Measurements from ENCODE around the gene PDE4B. TPM values are rescaled to one million over a fixed set of nuclear protein-coding genes. Genes with fewer than 3 reads are reported as not detected.

Gene PDE4B
- total RNA-seq, 1 experiment from 2014 or later = 3.3 TPM

DNA sequence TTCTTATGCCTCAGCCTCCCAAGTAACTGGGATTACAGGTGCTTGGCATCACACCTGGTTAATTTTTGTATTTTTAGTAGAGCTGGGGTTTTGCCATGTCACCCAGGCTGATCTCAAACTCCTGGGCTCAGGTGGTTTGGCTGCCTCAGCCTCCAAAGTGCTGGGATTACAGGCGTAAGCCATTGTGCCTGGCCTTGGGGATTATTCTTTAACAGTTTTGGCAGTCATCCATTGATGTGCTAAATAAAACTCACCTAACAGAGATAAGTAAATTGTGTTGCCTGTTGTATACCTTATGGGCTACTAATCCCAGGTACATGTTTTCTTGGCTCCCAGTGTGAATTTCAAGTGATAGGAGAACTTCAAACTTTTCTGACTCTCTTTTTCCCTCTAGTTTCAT, 35.2 kb upstream of the PDE4B start:
- CTCF ChIA-PET = no interaction called here
- no peaks in the 10 kb centered on the region for H3K9me3 Mint-ChIP-seq (ENCODE audit: unreplicated experiment)
- no TSS peak for BruUV-seq (replicated peaks)
- no peak overlapping the region for H3K4me3 Mint-ChIP-seq (ENCODE audit: unreplicated experiment)
- no peaks in the 10 kb centered on the region for H3K27me3 Mint-ChIP-seq (ENCODE audit: insufficient read depth, unreplicated experiment)
- no peak overlapping the region for H3K27ac Mint-ChIP-seq (ENCODE audit: low read depth, unreplicated experiment)
- intact Hi-C loops (cut with micrococcal nuclease) = no loop called here
- H3K4me1 Mint-ChIP-seq (ENCODE audit: insufficient read depth, unreplicated experiment) = peaks cover 4% of the 10 kb centered on the region
- TF ChIP-seq, protein P1, sequence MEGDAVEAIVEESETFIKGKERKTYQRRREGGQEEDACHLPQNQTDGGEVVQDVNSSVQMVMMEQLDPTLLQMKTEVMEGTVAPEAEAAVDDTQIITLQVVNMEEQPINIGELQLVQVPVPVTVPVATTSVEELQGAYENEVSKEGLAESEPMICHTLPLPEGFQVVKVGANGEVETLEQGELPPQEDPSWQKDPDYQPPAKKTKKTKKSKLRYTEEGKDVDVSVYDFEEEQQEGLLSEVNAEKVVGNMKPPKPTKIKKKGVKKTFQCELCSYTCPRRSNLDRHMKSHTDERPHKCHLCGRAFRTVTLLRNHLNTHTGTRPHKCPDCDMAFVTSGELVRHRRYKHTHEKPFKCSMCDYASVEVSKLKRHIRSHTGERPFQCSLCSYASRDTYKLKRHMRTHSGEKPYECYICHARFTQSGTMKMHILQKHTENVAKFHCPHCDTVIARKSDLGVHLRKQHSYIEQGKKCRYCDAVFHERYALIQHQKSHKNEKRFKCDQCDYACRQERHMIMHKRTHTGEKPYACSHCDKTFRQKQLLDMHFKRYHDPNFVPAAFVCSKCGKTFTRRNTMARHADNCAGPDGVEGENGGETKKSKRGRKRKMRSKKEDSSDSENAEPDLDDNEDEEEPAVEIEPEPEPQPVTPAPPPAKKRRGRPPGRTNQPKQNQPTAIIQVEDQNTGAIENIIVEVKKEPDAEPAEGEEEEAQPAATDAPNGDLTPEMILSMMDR (IDR thresholded peaks at IDR 0.05; ENCODE audit: unreplicated experiment) = no peak
- POLR2A ChIA-PET = no interaction called here
- H3K36me3 Mint-ChIP-seq (ENCODE audit: insufficient read depth, unreplicated experiment) = no peaks in the 10 kb centered on the region
- no peak for DNase-seq (ENCODE audit: unreplicated experiment)

DNA sequence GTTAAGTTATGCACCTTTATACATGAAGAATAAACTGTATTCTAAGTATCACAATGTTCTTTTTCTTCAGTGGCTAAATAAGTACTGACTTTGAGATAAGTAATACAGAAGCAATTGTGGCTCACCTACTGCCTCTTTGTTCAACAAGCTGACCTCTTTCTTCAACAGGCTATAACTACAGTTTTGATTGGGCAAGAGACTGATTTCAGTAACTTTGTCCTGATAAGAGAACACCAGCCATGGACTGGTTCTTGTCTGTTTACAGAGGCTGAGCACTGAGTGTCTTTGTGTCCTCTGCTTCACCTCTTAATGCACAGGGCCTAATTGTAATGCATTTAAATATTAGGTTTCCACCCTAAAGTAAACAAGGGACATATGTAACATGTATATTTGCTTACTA, 34.6 kb upstream of the PDE4B start:
- H3K4me1 Mint-ChIP-seq (ENCODE audit: insufficient read depth, unreplicated experiment) = peaks cover 4% of the 10 kb centered on the region
- no peak overlapping the region for H3K4me3 Mint-ChIP-seq (ENCODE audit: unreplicated experiment)
- no peaks in the 10 kb centered on the region for H3K9me3 Mint-ChIP-seq (ENCODE audit: unreplicated experiment)
- H3K27me3 Mint-ChIP-seq (ENCODE audit: insufficient read depth, unreplicated experiment) = no peaks in the 10 kb centered on the region
- no peak for DNase-seq (ENCODE audit: unreplicated experiment)
- TF ChIP-seq, protein P1 (IDR thresholded peaks at IDR 0.05; ENCODE audit: unreplicated experiment) = no peak
- ChIA-PET POLR2A (no interaction called here), CTCF (interaction anchor here (0.6 kb wide), 1 partner anchor 702 kb away, joined by 3 read pairs; no protein-coding TSS in a partner anchor)
- no peaks in the 10 kb centered on the region for H3K36me3 Mint-ChIP-seq (ENCODE audit: insufficient read depth, unreplicated experiment)
- no TSS peak for BruUV-seq (replicated peaks)
- no peak overlapping the region for H3K27ac Mint-ChIP-seq (ENCODE audit: low read depth, unreplicated experiment)
- intact Hi-C loops (cut with micrococcal nuclease) = no loop called here

DNA sequence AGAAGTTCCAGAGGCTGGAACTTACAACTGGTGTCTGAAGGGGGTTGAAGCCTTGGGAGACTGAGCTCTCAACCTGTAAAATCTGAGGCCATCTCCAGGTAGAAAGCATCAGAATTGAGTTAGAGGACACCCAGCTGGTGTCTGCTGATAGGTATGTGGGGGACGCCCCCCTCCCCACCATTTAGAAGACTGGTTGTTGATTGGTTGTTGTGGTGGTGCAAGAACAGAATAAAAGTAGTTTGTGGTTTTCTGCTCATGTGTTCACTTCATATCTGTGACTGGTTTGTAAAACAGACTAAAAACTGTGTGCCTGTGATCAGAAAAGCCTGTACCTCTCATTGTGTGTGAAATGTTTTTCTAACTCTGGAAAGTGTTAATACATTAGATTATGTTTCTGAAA, 33.2 kb upstream of the PDE4B start:
- H3K4me1 Mint-ChIP-seq (ENCODE audit: insufficient read depth, unreplicated experiment) = peaks cover 4% of the 10 kb centered on the region
- intact Hi-C loops (cut with micrococcal nuclease) = no loop called here
- POLR2A ChIA-PET = interaction anchor here (1.0 kb wide), 1 partner anchor 11 kb away, joined by 3 read pairs; no protein-coding TSS in a partner anchor
- BruUV-seq (replicated peaks) = no TSS peak
- no peaks in the 10 kb centered on the region for H3K27me3 Mint-ChIP-seq (ENCODE audit: insufficient read depth, unreplicated experiment)
- no peaks in the 10 kb centered on the region for H3K36me3 Mint-ChIP-seq (ENCODE audit: insufficient read depth, unreplicated experiment)
- DNase-seq (ENCODE audit: unreplicated experiment) = no peak
- CTCF ChIA-PET = interaction anchor here (0.7 kb wide), 1 partner anchor 47 kb away, joined by 3 read pairs; no protein-coding TSS in a partner anchor
- no peak overlapping the region for H3K4me3 Mint-ChIP-seq (ENCODE audit: unreplicated experiment)
- TF ChIP-seq, protein P1 (IDR thresholded peaks at IDR 0.05; ENCODE audit: unreplicated experiment) = no peak
- H3K9me3 Mint-ChIP-seq (ENCODE audit: unreplicated experiment) = no peaks in the 10 kb centered on the region
- no peak overlapping the region for H3K27ac Mint-ChIP-seq (ENCODE audit: low read depth, unreplicated experiment)

DNA sequence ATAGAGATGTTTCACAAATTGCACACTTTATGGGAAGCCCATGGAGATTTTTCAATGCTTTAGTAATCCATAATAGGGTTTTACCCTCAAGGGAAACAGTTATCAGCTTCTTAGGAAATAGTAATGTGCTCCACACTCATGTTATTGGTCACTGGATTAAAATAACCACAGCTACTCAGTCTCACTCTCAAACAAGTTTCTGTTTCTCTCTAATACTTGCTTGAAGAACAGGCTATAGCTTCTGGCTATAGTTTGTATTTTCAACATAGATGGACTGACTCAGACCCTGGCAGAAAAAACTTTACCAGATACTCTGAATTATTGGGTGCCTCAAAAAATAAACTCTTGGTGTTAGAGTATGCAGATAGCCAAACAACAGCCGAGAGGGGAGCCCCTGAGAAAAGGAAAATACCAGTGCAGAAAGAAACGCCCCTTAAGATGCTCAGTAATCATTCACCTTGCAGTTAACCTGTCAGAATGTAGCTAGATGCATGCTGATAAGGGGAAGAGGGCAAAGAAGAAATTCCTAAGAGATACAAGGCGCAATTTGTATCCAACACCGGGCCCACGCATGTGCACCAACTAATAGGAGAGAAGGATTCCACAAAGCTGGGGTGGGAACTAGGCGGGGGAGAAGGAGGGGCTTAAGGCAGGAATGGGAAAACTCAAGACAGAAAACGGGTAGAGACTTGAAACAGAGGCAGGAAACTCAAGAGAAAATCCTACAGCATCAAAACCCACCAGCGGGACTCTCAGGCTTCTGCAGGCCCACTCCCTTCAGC, 30.4 kb upstream of the PDE4B start:
- CTCF ChIA-PET = interaction anchor here (0.8 kb wide), 1 partner anchor 19 kb away, joined by 3 read pairs; no protein-coding TSS in a partner anchor
- Mint-ChIP-seq H3K4me1 (ENCODE audit: insufficient read depth, unreplicated experiment) (peaks cover 4% of the 10 kb centered on the region), H3K36me3 (ENCODE audit: insufficient read depth, unreplicated experiment) (no peaks in the 10 kb centered on the region), H3K9me3 (ENCODE audit: unreplicated experiment) (no peaks in the 10 kb centered on the region), H3K27me3 (ENCODE audit: insufficient read depth, unreplicated experiment) (peaks cover 13% of the 10 kb centered on the region), H3K4me3 (ENCODE audit: unreplicated experiment) (no peak overlapping the region), H3K27ac (ENCODE audit: low read depth, unreplicated experiment) (no peak overlapping the region)
- TF ChIP-seq, protein P1 (IDR thresholded peaks at IDR 0.05; ENCODE audit: unreplicated experiment) = no peak
- no TSS peak for BruUV-seq (replicated peaks)
- intact Hi-C loops (cut with micrococcal nuclease) = no loop called here
- DNase-seq (ENCODE audit: unreplicated experiment) = no peak
- POLR2A ChIA-PET = no interaction called here

Measured in MCF 10A (cell line).